HG03571 (cell line): ENCODE measurements around the gene MPC1.

ENCODE experiments used
- ATAC-seq: cut with Tn5 transposase; IDR thresholded peaks from one replicate; pipeline ENCODE4 v1.9.1; 2021; ENCODE audit not compliant: unreplicated experiment

MPC1 gene

GRCh38 chr6:166318649-166319600 is 63.8 kb downstream of the MPC1 start:
- no peak for ATAC-seq

- ATAC-seq = no peak
These were observed 64.5 kb downstream of the MPC1 start for GRCh38 chr6:166318227-166318626.

GRCh38 chr6:166317261-166318212 is 65.2 kb downstream of the MPC1 start:
- no peak for ATAC-seq

GRCh38 chr6:166315436-166315835 is 67.3 kb downstream of the MPC1 start:
- ATAC-seq = no peak
